HG02798 (cell line): Measurements from ENCODE around the gene DACT2.
"Not testable (repeated sequence)": the region's sequence is repeated elsewhere in the genome, so short reads cannot be mapped to it uniquely, and the experiment has no call there.

Experiments used
- ATAC-seq: cut with Tn5 transposase; IDR thresholded peaks from one replicate; pipeline ENCODE4 v1.9.1; 2021; ENCODE audit warnings: mild to moderate bottlenecking; ENCODE audit not compliant: unreplicated experiment, poor library complexity

The DACT2 gene

DNA sequence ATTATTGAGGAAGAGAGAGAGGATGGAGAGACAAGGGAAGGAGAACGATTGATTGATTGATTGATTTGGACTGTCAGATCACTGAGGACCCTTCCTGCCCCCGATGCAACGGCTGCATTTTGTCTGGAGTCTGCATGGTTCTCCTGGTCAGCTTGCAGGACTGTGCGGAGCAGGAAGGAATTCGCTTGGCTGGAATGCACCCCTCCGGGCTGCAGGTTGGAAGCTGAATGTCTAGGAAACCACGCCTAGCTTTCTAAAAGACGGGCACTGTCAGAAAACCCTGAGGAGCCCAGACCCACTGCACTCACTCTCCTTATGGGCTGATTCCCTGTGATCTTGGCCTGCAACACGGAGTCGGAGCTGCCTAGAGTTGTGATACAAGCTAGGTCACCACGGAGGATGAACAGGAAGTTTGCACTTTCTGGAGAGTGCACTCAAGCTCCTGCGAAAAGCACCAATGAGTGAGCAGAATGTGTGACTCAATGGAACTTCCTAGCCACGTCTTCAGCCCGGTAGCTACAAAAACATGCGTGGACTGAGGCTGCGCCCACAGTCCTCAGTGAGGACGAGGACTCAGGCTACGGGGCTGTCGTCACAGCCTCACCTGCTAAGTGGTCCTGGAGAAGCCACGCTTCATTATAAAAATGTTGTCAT is 14.4 kb downstream of the DACT2 start:
- ATAC-seq = no peak

DNA sequence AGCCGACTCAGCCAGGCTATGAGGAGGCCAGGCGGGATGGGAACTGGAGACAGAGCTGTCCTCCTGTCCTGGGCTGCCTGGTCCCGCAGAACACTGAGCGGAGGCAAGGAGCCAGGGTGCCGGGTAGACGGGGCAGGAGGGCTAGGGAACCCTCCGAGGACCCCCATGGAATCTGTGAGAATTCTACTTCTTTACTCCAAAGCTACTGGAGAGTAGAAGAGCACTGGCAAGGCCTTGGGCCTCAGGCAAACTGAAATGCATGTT is 14.9 kb downstream of the DACT2 start:
- no peak for ATAC-seq

DNA sequence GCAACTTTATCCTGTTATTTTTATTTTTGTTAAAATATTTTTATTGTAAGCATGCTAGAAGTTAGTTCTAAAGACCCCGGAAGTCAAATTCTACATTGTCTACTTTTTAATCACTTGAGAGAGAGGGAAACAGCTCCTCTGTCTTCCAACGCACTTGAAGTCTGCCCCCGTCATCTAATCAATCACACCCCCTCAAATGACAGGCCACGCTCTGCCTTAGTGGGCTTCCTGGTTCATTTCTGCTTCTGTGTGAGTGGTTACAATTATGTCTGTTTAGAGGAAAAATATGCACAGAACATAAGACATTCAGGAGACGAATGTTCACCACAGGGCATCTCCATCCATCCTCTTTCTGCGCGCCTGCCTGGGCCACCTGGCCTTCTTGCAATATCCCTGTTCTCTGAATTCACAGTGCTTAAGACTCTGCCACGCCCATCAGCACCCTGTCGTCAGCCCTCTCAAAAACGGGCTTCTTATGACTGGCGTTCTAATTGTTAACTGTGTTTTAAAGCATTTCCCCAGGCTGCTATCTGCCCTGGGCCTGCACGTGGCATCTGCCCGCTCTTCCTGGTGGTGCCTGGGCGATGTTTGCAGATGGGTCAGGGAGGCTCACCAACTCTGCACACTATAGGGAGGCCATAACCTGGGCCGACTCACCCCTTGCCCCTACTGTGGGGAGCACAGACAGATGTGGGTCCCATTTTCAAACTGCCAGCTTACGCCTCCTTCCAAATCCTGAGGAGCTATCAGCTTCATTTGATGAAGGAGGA is 15.4 kb downstream of the DACT2 start:
- no peak for ATAC-seq

DNA sequence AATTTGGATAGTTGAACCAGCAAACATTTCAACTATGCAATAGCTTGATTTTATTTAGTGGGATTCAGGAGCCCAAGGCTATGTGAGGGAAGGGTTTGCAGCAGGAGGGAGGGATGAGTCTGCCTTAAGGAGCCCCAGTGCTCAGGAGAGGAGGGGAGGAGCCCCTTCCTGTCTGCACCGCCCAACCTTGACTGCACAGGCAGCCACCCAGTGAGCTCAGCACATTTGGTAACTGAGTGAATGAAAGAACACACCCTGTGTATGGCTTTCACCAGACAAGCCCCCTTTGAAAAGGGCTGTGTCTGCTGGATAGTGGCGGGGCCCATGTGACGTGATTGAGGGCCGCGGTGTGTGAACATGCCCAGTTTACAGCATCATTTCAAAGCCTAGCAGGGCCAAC is 17.0 kb downstream of the DACT2 start:
- no peak for ATAC-seq

DNA sequence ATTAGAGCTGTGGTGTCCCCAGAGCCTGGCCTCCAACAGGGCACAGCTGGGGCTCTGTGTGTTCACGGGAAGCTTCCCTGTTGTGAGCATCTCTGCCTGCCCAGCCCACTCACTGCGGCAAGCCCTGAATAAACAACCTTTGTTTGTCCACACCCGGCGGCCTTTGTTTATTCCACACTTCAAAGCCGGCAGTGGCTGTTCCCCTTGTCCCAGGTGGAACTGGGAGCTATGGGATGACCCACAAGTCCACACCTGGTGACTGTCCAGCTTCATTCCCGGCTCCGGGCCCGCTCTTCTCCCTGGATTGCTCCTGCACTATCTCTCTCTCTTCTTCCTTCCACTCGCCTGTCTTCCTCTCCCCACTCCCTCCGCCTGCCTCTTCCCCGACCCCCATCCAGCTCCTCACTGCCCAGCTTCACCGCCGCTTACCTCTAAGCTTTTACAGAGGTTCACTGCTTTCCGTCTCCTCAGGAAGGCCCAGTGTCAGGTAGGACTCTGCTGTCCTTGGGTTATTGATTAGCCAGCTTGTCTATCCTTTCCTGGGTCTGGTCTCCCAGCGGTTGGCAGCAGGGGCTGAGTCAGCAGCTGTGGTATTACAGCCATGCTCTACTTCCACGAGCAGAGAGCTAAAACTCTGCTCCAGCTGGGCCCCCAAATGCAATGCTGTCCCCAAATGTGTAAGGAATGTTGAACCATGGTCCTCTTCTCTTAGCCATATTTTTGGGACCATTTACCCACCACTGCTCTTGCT is 17.8 kb downstream of the DACT2 start:
- ATAC-seq = no peak

DNA sequence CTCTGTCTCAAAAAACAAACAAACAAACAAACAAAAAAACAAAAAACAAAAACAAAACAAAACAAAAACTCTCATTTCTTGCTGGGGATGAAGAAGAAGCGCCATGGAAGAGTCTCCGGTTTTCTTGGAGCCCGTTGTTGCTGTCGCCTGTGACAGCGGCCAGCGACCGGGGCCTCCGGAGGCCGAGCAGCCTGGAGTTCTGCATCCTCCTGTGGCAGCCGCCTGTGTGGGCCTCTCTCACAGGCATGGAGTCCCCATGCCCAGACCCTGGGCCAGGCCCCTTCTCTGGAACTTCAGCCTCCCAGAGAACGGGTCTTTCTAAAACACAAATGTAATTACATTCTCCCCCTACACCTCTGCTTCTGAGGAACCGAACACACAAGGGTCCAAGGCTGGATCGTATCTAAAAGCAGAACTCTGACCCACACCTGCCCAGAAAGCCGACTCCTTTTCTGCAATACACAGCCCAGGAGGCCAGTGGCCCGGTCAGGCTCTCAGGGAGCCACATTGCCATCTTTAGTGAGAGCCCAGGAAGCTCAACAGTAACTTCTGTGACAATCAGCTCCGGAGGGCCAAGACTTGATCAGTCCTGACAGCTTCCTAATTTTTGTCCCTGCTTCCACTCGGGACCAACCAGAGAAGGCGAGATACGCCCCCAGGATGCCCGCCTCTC is 18.5 kb downstream of the DACT2 start:
- ATAC-seq = no peak

DNA sequence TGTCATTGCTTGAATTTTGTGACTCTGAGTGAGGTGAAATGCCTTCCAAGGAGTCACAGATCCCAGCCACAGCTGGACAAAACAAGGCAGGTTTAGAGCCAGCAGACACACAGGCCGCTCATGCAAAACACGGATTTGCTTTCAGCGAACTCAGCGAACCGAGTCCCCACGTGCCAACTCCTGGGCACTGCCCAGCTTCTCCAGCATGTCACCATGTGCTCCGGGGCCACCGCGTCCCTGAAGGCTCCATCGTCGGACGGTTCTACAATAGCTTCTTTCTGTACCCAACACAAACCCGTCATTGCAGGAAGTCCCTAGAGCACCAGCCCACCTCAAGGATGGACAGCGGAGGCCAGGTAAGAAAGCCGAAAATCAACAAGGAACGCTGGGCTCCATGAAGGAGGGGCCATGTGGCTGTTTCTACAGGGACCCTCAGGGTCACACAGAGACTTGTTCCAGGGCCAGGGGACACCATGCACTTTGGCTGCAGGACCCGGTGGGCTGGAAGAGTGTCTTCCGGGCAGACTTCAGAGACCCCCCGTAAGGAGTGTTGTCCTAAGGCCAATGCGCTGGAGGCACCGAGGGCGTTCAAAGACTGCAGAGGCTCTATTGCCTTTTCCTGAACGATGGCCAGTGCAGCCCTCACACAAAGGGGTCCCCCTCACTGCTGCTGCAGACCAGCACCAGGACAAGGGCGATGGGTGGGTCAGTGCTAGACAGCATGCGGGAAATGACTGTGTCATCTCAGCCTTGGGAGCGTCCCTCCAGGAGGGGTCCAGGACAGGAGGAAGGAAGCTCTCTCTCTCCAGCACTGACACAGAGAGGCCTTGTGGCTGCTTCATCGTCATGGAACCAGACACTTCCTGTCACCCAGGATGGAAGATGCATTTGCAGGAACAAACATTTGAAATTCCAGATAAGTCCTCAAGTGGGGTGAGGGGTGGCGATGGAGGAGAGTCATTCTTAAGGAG is 19.8 kb downstream of the DACT2 start:
- ATAC-seq = no peak

DNA sequence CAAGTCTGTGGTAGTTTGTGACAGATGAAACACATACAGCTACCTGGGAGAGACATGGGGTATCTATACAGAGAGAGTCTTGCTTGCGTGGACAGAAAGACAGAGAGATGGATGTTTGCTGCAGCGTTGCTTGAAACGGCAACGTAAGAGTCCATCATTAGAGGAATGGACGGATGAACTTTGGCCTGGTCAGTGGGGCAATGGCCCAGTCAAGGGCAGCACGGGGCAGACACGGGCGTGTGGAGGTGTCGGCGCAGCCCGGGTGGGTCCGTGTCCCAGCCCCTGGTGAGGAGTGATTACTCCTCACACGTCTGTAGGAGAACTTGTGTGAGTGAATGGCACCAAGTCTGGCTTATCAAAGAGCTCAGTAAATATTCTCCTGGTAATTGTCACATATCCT is 21.9 kb downstream of the DACT2 start:
- ATAC-seq = no peak

DNA sequence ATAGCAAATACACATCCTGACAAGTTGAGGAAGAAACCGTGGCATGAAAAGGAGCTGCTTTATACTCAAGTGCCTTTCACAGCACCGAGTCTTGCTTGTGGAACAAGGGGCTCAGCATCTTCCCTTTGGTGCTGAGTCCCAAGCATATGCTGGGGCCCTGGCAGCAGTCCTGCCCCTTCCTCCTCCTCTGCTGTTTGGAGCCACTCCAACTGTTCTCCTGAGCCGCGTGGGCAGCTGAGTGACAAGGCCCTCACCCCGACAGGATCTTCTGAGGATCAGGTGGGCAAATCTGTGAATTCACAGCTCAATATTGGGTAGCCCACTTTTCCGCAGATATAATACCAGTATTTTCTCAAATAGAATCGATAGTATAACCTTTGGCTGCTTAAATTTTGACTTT is 24.7 kb downstream of the DACT2 start:
- ATAC-seq = no peak

DNA sequence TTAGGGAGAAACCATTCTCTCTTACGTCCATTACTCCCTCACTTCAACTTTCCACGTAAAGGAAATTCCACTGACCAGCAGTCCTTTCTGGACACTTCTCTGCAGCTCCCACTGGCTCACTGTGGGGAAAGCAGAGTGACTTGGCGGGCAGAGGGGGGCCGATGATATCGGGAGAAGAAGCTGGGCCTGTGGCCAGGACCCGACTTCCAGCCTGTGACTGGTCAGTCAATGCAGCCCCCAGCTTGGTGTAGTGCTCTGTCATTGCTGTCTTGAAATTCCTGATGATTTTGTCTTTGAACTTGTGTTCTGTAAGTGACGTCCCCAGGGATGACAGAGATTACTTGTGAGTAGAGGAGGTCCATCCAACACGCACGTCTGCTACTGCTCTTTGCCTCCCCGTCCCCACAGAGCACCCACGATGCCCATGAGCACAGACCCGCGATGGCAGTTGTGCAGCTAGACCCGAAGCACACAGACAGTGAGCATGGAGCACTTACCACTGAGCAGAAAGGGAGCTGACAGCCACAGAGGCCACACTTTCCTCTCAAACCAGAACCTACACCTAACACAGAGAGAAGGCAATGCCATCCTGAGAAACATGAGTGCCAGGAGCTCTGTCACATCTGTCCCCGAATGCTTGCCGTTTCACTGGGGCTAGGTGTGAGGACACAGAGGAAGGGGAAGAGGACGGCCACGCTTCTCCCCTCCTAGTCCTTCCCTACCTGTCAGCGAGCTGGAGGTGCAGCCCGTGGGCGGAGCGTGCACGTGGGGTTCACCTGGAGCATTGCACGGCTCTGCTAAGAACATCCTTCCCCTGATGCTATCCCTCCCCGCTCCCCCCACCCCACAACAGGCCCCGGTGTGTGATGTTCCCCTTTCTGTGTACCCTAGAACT is 25.7 kb downstream of the DACT2 start:
- no peak for ATAC-seq

DNA sequence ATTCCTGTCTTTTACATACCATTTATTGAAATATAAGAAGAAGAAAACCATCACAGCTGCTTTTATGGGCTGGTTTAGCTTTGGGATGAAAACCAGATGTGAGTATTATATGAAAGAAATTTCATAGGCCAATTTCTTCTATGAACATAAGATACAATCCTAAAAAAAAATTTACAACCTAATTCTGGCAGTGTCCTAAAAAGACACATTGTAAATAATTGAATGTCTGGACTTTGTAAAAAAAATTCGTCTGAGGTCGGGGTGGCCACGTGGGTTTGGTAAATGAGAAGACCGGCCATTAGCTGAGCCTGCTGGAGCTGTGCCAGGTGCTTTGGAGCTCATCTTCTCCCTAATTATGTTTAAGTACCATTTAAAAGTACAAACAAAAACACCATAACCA is 26.8 kb downstream of the DACT2 start:
- ATAC-seq = no peak

DNA sequence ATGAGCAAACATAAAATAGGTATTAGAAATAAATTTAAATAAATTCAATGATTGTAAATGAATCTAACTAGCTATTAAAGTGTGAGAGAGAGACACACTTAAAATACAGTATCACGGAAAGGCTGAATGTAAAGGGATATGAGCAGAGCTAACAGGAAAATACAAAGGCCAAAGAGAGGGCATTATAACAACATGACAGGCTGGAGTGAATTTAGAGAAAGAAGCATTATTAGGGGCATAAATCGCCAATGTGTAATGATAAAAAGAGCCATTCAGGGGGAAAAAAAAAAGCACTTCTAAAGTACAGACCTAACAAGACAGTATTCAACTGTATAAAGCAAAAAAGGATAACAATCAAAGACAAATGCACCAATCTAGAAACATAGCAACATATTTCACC is 28.1 kb downstream of the DACT2 start:
- no peak for ATAC-seq

DNA sequence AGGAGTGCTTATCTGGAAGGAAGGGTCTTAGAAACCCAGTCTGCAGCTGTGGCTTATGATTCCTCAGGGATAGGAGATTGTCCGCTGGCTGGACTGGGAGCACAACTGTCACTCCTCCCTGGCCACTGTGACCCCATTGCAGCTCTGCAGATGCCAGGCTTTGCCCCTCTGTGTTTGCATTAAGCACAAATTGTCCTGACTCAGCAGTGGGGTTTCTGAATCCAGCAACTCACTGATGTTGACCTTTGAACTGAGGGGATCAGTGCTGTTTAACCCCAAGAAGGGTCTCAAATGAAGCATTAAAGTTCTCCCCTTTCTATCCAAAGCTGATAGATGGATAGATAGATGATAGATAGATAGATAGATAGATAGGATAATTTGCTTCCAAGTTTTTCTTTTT is 29.5 kb downstream of the DACT2 start:
- no peak for ATAC-seq

DNA sequence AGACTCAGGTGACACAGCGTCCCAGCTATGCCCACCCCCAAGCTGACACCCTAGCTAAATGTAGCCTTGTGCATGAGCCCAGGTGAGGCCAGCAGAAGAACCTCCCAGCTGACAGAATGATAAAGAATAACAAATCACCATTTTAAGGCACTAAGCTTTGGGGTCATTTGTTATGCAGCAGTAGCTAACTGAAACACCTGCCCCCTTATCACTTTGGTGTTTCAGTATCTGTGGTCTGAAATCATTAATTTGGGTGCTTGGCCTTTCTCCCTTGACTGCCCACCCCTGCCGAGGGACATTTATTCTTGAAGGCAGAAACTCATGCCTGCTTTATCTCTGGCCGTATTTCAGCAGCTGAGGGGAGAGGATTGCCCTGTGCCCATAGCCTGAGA is 30.0 kb downstream of the DACT2 start:
- ATAC-seq = no peak

DNA sequence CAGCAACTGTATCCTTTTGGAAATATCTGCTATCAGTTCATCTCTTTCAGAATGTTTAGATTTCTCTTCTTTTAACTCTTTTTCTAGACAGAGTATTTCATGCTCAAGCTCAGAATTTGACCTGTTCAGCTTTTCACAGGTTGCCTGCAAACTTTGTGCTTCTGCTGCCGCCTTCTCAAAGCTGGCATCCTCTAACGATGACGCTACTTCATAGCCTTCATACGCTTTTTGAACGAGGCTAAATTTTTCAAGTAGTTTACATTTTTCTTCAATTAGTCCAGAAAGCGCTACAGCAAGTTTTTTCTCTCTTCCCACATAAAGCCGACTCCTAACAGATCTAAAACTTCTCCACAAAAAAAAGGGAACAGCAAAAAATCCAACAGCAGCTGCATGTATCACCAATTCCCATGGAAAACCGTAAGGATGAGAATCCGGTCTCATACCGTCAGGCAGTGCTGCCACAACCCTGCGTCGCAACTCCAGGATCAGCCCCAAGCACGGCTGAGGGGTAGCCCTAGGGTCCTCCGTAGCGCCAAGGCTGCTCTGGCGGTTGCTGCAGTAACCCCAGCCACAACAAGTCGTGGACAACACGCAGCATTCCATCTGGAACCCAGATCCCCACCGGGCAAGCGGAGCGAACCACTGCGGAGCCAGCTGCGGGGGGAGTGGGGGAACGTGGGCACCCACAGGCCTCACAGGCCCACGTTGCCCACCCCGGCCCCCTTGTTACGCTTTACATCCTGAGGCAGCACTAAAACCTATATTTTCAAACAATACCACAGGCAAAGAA is 30.6 kb downstream of the DACT2 start:
- no peak for ATAC-seq

DNA sequence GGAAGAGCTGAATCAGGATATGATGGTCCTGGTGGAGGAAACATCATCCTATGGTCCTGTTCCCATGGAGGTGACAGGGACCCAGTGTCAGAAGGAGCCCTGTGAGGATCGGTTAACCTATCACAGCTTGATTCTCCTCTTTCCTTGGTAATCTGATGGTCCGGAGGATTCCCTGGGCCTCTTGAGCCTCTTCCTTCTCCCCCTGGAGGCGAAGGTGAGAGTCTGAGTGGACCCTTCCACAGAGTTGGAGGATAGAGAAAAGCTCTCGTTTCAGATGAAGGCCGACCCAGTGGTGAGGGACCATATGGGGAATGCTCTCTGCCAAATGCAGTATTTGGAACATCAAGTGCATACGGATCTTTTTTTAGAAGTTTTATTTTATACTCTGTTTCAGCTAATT is 32.1 kb downstream of the DACT2 start:
- ATAC-seq = not testable (repeated sequence)

DNA sequence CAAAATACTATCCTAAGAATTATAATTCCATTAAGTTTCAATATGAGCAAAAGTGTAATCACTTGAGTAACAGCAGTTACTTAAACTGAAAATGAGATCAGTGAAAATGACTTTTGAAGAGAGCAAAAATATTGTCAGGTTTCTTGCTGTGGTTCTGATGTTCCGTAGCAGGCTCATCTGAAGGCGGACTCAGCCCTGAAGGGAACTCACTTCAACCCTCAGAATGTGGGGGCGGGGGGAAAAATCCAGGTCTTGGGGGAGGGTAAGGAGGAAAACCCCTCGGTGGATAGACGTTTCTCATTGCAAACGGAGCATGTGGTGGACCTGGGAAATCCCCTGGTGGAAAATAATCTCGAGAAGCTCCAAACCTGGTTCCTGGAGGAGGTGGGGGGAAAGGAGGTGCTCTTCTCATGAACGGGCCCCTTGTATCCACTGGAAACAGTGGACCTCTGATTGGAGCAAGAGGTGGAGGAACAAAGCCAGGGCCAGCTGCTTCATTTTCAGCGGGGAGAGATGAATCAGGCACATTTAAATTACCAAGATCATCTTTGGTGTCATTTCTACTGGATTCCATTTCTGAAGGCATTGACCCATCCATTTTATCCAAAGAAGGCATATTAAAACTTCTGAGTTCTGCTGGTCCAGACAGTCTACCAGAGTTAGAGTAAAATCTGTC is 32.7 kb downstream of the DACT2 start:
- not testable (repeated sequence) for ATAC-seq

DNA sequence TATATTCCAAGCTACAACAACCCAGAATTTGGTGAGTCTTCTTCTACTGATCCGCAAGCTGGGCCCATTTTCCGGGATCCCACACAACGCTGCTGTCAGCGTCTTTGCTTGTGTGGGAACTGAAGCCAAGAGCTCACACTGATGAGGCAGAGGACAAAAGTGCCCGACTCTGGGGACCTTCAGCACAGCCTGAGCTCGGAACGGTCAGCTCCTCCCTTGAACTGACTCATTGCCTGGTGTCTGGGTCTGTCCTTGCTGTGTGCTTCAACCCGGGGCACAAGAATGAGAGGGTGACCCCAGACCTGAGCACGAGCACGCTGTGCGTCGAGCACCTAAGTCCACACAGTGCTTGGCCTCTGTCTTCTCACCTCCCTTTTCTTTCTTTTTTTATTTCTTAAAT is 33.5 kb downstream of the DACT2 start:
- ATAC-seq = no peak
